Right lobe of liver (tissue), 6 donors: ENCODE measurements around the gene SIGMAR1. TPM values are rescaled to one million over a fixed set of nuclear protein-coding genes. Genes with fewer than 3 reads are reported as not detected.

ENCODE experiments used
- ATAC-seq, 4 donors: fragments of 200-7000 bp; cut with Tn5 transposase; one replicate each; pipeline ENCODE4 v1.9.1; 2020; ENCODE audit warnings: mild to moderate bottlenecking in 4 of 4, moderate library complexity in 4 of 4
- DNase-seq, 3 donors: peaks; one replicate each; pipeline ENCODE4 v3.0.0-alpha.2; 2020
- H3K27ac ChIP-seq, 3 donors: fragments of 200-600 bp; one replicate each; pipeline ENCODE4 v1.8.0; 2022
- H3K27me3 ChIP-seq, 2 donors: fragments of 200-600 bp; one replicate each; pipeline ENCODE4 v1.8.0; 2022
- H3K36me3 ChIP-seq, 4 donors: fragments of 200-600 bp; sonication (generic) in 1 of 4; one replicate each; pipeline versions ENCODE4 v1.5.1 to v1.8.0; 2017 to 2022; ENCODE audit warnings: control low read depth in 1 of 4
- H3K4me1 ChIP-seq, 4 donors: fragments of 200-600 bp; sonication (generic) in 1 of 4; one replicate each; pipeline versions ENCODE4 v1.5.1 to v1.8.0; 2017 to 2022; ENCODE audit warnings: control low read depth in 1 of 4
- H3K4me3 ChIP-seq, 3 donors: fragments of 200-600 bp; one replicate each; pipeline ENCODE4 v1.8.0; 2022
- H3K9me3 ChIP-seq, 4 donors: fragments of 200-600 bp; sonication (generic) in 1 of 4; one replicate each; pipeline versions ENCODE4 v1.5.1 to v1.8.0; 2017 to 2022; ENCODE audit warnings: control low read depth in 1 of 4
- CTCF ChIP-seq, 4 donors: fragments of 200-600 bp in 3 of 4; fragments of 450-650 bp in 1 of 4; IDR thresholded peaks; one replicate each; pipeline versions ENCODE4 v1.5.1 to v1.8.0; 2016 to 2022; ENCODE audit warnings: antibody characterized with exemption in 4 of 4, mild to moderate bottlenecking in 2 of 4
- POLR2A ChIP-seq: fragments of 450-650 bp; IDR thresholded peaks from one replicate; pipeline ENCODE4 v1.6.1; 2017; ENCODE audit warnings: antibody characterized with exemption, mild to moderate bottlenecking
- WGBS: methylation state at CpG from one replicate; pipeline ENCODE4 v1.1.6; 2018; ENCODE audit warnings: low coverage, low lambda C conversion rate; ENCODE audit not compliant: insufficient coverage; ENCODE audit errors: missing lambda C conversion rate; 5-methylcytosine and 5-hydroxymethylcytosine counted together
- intact Hi-C, 2 donors: fragments of 100-400 bp; cut with DNase I; formaldehyde crosslinking; loops; one replicate each; pipeline versions ENCODE4 v1.11.2 to v1.14.1; 2022
- long read RNA-seq: library from polyadenylated mRNA; unstranded; transcript quantifications from one replicate; pipeline ENCODE4 v2.0.0, GENCODE V29; 2019
- total RNA-seq, 6 experiments: library from RNA; depleted of rRNA in 2 of 6; stranded (reverse); fragments of >200 nt in 2 of 6; fragmentation: NEBNext Ultra II Directional in 3 of 6; extraction: Animal tissue kit (Norgen Biotek cat#: 25700) in 3 of 6; gene quantifications; one replicate each; pipeline versions ENCODE4 v1.1.0 to v1.2.4, GENCODE V29; 2016 to 2023
- donor health status: DM: no; HTN: yes; CAD: no.
- donor health status: DM: no; HTN: no; CAD: no.
- donor health status: DM: no; HTN: no; CAD: no.
- donor health status: DM: no; HTN: yes; CAD: no.
- donor health status: DM: no; HTN: yes; CAD: no.

SIGMAR1 gene
- total RNA-seq, result 100 to 1,000 TPM in 5 of 6 experiments, 10 to 100 TPM in 1; 69.3 to 237 (median 123) TPM
- long read RNA-seq, transcript SIGMAR1-201 (4 exons, 1,656 nt), result major isoform, 31 of 42 reads
- long read RNA-seq, partial matches to known transcripts, result 3 of 42 reads
- long read RNA-seq, other reads (novel, unspliced or antisense), result 7 of 42 reads

- Histone ChIP-seq H3K36me3 (peaks cover 0 to 6% (median 0%) of the 10 kb centered on the region in 4 donors), H3K4me3 (peak within 1 kb of the TSS; percentile 50 to 91 (median 87)), H3K27ac (peak within 1 kb of the TSS; percentile 36 to 79 (median 72)), H3K4me1 (peaks cover 0 to 42% (median 18%) of the 10 kb centered on the region in 4 donors), H3K9me3 (no peaks in the 10 kb centered on the region), H3K27me3 (no peaks in the 10 kb centered on the region)
- TF ChIP-seq POLR2A (peak; percentile 94), CTCF (IDR thresholded peaks at IDR 0.05) (no peak)
- ATAC-seq (peak; percentile 89 to 94 (median 91)), DNase-seq (peak; percentile 96 to 97 (median 97))
- WGBS, result 0% methylated on average over 5 of the region's 74 CpGs
- intact Hi-C loops, result no loop called here
These were observed at the start of gene SIGMAR1 for GRCh38 chr9:34637356-34638137. SIGMAR1 (minus strand) TSS chr9:34637787; CDS start chr9:34637697, 90 bp downstream.

- no peaks in the 10 kb centered on the region for H3K9me3 ChIP-seq
- TF ChIP-seq POLR2A (no peak), CTCF (IDR thresholded peaks at IDR 0.05) (no peak)
- H3K4me3 ChIP-seq, result no peak overlapping the region
- H3K4me1 ChIP-seq, result peaks cover 0 to 29% (median 13%) of the 10 kb centered on the region in 4 donors
- ATAC-seq (no peak), DNase-seq (no peak)
- H3K27ac ChIP-seq, result no peak overlapping the region
- H3K36me3 ChIP-seq, result no peaks in the 10 kb centered on the region
- intact Hi-C loops, result no loop called here
- H3K27me3 ChIP-seq, result no peaks in the 10 kb centered on the region
- 58% methylated on average over 1 of the region's 1 CpG for WGBS
These were observed 49.1 kb upstream of the SIGMAR1 start for GRCh38 chr9:34686732-34687131.

- intact Hi-C loops, result no loop called here
- Histone ChIP-seq H3K4me3 (no peak overlapping the region), H3K27me3 (no peaks in the 10 kb centered on the region), H3K27ac (no peak overlapping the region), H3K4me1 (peaks cover 0 to 29% (median 13%) of the 10 kb centered on the region in 4 donors), H3K36me3 (no peaks in the 10 kb centered on the region), H3K9me3 (no peaks in the 10 kb centered on the region)
- ATAC-seq (no peak), DNase-seq (no peak)
- TF ChIP-seq POLR2A, result no peak
- TF ChIP-seq CTCF (IDR thresholded peaks at IDR 0.05), result no peak
- WGBS, result 71% methylated on average over 4 of the region's 5 CpGs
These were observed 48.6 kb upstream of the SIGMAR1 start for GRCh38 chr9:34686231-34686630.

- no peak for TF ChIP-seq CTCF (IDR thresholded peaks at IDR 0.05)
- no peak for TF ChIP-seq POLR2A
- intact Hi-C loops, result no loop called here
- DNase-seq, result no peak
- Histone ChIP-seq H3K4me1 (peaks cover 0 to 29% (median 13%) of the 10 kb centered on the region in 4 donors), H3K4me3 (no peak overlapping the region), H3K27me3 (no peaks in the 10 kb centered on the region), H3K36me3 (no peaks in the 10 kb centered on the region), H3K27ac (no peak overlapping the region), H3K9me3 (no peaks in the 10 kb centered on the region)
- ATAC-seq, result no peak
- WGBS, result 47% methylated on average over 3 of the region's 4 CpGs
These were observed 48.0 kb upstream of the SIGMAR1 start for GRCh38 chr9:34685591-34685990.
